Lower leg skin (tissue), 4 donors: ENCODE measurements around the gene GPR3. TPM values are rescaled to one million over a fixed set of nuclear protein-coding genes. Genes with fewer than 3 reads are reported as not detected.

Source experiments
- DNase-seq, 2 donors: peaks; one replicate each; pipeline ENCODE4 v3.0.0-alpha.2; 2019; ENCODE audit warnings: low spot score in 2 of 2
- H3K4me3 ChIP-seq: fragments of 200-600 bp; sonication (generic); 2 replicates; pipeline ENCODE4 v1.5.1; 2017; ENCODE audit warnings: mild to moderate bottlenecking, low read depth; ENCODE audit not compliant: poor library complexity, severe bottlenecking
- CTCF ChIP-seq, 3 donors: fragments of 450-650 bp; IDR thresholded peaks; one replicate each; pipeline ENCODE4 v1.5.1; 2016; ENCODE audit warnings: antibody characterized with exemption in 3 of 3, mild to moderate bottlenecking in 3 of 3, moderate library complexity in 2 of 3
- POLR2A ChIP-seq, 2 donors: fragments of 450-650 bp; IDR thresholded peaks; one replicate each; pipeline ENCODE4 v1.6.1; 2016 to 2017; ENCODE audit warnings: antibody characterized with exemption in 2 of 2, mild to moderate bottlenecking in 1 of 2, moderate library complexity in 1 of 2
- WGBS, 2 donors: methylation state at CpG; one replicate each; pipeline ENCODE4 v1.1.5; 2018; 5-methylcytosine and 5-hydroxymethylcytosine counted together
- intact Hi-C: fragments of 100-400 bp; cut with DNase I; formaldehyde crosslinking; loops from one replicate; pipeline ENCODE4 v1.15.0; 2023; ENCODE audit warnings: low total_unique reads
- total RNA-seq, 4 donors: library from RNA; depleted of rRNA; stranded (reverse); fragments of >200 nt; gene quantifications; one replicate each; pipeline ENCODE4 v1.1.0, GENCODE V29; 2016

Gene GPR3
- total RNA-seq, 4 donors from 2014 or later = 0.22 to 1.3 (median 0.68) TPM

GRCh38 chr1:27357281-27358037, 35.0 kb upstream of the GPR3 start:
- TF ChIP-seq POLR2A (IDR thresholded peaks at IDR 0.05) (no peak), CTCF (IDR thresholded peaks at IDR 0.05) (peak in 2 of 3 donors; percentile 7 to 96)
- WGBS, 2 donors = 27 to 43% methylated on average over 19 to 38 of the region's 40 CpGs
- peak in 1 of 2 donors; percentile 95 for DNase-seq
- H3K4me3 ChIP-seq = no peak overlapping the region
- intact Hi-C loops = no loop called here

- WGBS, 2 donors = 86 to 95% methylated on average over 19 to 21 of the region's 21 CpGs
- peak in 1 of 2 donors; percentile 82 for DNase-seq
- no peak overlapping the region for H3K4me3 ChIP-seq
- no peak for TF ChIP-seq POLR2A (IDR thresholded peaks at IDR 0.05)
- intact Hi-C loops = no loop called here
These were observed 34.1 kb upstream of the GPR3 start for GRCh38 chr1:27358038-27358927.

- 90 to 92% methylated on average over 5 of the region's 5 CpGs for WGBS, 2 donors
- no peak for TF ChIP-seq CTCF (IDR thresholded peaks at IDR 0.05)
- no peak for TF ChIP-seq POLR2A (IDR thresholded peaks at IDR 0.05)
- no peak for DNase-seq
- intact Hi-C loops = no loop called here
- no peak overlapping the region for H3K4me3 ChIP-seq
These were observed 33.5 kb upstream of the GPR3 start for GRCh38 chr1:27358928-27359313.

GRCh38 chr1:27359822-27360158, 32.6 kb upstream of the GPR3 start:
- TF ChIP-seq POLR2A (IDR thresholded peaks at IDR 0.05) (no peak), CTCF (IDR thresholded peaks at IDR 0.05) (no peak)
- DNase-seq = peak in 1 of 2 donors; percentile 83
- intact Hi-C loops = no loop called here
- 52 to 67% methylated on average over 9 of the region's 9 CpGs for WGBS, 2 donors
- H3K4me3 ChIP-seq = no peak overlapping the region

GRCh38 chr1:27360159-27361043, 32.0 kb upstream of the GPR3 start:
- intact Hi-C loops = no loop called here
- H3K4me3 ChIP-seq = no peak overlapping the region
- WGBS, 2 donors = 68 to 79% methylated on average over 70 to 71 of the region's 71 CpGs
- TF ChIP-seq POLR2A (IDR thresholded peaks at IDR 0.05) = no peak
- TF ChIP-seq CTCF (IDR thresholded peaks at IDR 0.05) = no peak
- DNase-seq = no peak
